Osteocyte (in vitro differentiated cells): ENCODE results near the gene SMYD4. TPM values are rescaled to one million over a fixed set of nuclear protein-coding genes. Genes with fewer than 3 reads are reported as not detected.

Source experiments
- DNase-seq: peaks from one replicate; pipeline ENCODE4 v3.0.0; 2021; ENCODE audit warnings: mixed read lengths; ENCODE audit not compliant: unreplicated experiment; ENCODE audit errors: extremely low spot score
- H3K27ac Mint-ChIP-seq: one replicate; pipeline ENCODE4 v1.8.0; 2021; ENCODE audit warnings: mild to moderate bottlenecking, mixed read lengths; ENCODE audit not compliant: unreplicated experiment
- H3K27me3 Mint-ChIP-seq: one replicate; pipeline ENCODE4 v1.8.0; 2021; ENCODE audit warnings: mixed read lengths; ENCODE audit not compliant: unreplicated experiment
- H3K36me3 Mint-ChIP-seq: one replicate; pipeline ENCODE4 v1.8.0; 2021; ENCODE audit warnings: mixed read lengths; ENCODE audit not compliant: unreplicated experiment
- H3K4me1 Mint-ChIP-seq: one replicate; pipeline ENCODE4 v1.8.0; 2021; ENCODE audit warnings: mixed read lengths; ENCODE audit not compliant: unreplicated experiment
- H3K4me3 Mint-ChIP-seq: one replicate; pipeline ENCODE4 v1.8.0; 2021; ENCODE audit warnings: mild to moderate bottlenecking, moderate library complexity, mixed read lengths; ENCODE audit not compliant: unreplicated experiment
- H3K9me3 Mint-ChIP-seq: one replicate; pipeline ENCODE4 v1.8.0; 2021; ENCODE audit warnings: mixed read lengths; ENCODE audit not compliant: unreplicated experiment
- total RNA-seq: library from RNA; stranded (reverse); gene quantifications from 2 replicates; pipeline ENCODE4 v1.2.1, GENCODE V29; 2021
- TF ChIP-seq, protein P1 (sequence below): fragments of 200-600 bp; sonication (generic); IDR thresholded peaks from 2 replicates; pipeline ENCODE4 v1.5.0; 2021; ENCODE audit warnings: antibody characterized with exemption, mild to moderate bottlenecking, moderate library complexity

The SMYD4 gene
- total RNA-seq, 1 donor from 2014 or later, result 11.2 TPM

DNA sequence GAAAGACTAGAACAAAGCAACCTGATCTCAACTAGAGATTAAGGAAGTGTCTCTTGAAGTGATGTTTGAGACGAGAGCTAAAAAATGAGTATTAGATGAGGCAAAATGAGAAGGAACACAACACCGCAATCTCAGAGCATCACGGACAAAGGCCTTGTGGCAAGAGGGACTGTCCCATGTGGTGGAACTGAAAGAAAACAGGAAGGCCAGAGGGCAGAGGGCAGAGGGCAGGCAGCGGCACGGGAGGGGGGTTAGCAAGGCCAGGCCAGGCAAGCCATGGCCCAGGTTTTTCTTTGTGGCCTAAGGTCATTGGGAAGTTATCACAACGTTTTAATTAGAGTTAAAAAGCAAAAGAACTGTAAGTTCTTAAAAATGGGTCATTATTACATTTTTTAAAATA lies 22.6 kb upstream of the SMYD4 start:
- Mint-ChIP-seq H3K27ac (no peak overlapping the region), H3K27me3 (no peaks in the 10 kb centered on the region), H3K36me3 (peaks cover 18% of the 10 kb centered on the region), H3K4me3 (no peak overlapping the region), H3K9me3 (no peaks in the 10 kb centered on the region), H3K4me1 (no peaks in the 10 kb centered on the region)
- DNase-seq, result no peak
- TF ChIP-seq, protein P1, sequence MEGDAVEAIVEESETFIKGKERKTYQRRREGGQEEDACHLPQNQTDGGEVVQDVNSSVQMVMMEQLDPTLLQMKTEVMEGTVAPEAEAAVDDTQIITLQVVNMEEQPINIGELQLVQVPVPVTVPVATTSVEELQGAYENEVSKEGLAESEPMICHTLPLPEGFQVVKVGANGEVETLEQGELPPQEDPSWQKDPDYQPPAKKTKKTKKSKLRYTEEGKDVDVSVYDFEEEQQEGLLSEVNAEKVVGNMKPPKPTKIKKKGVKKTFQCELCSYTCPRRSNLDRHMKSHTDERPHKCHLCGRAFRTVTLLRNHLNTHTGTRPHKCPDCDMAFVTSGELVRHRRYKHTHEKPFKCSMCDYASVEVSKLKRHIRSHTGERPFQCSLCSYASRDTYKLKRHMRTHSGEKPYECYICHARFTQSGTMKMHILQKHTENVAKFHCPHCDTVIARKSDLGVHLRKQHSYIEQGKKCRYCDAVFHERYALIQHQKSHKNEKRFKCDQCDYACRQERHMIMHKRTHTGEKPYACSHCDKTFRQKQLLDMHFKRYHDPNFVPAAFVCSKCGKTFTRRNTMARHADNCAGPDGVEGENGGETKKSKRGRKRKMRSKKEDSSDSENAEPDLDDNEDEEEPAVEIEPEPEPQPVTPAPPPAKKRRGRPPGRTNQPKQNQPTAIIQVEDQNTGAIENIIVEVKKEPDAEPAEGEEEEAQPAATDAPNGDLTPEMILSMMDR, result no peak

DNA sequence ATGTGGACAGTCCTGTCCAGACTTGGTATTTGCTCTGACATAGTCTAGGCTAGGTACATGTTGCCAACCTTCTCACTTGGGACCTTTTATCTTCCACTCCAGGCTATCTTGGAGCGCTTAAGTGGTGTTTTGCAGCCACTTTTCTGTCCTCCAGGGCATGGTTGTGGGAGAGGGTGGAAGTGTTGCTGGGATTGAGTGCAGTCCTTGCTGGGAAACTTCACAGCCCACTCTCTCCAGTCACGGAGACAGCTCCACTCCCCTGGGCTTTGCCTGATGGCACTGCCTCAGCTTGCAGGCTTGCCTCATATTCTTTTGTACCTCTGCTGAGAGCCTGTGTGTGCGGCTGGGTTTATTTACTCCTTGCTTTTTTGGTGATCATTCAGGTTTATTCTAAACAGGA lies 17.5 kb upstream of the SMYD4 start:
- Mint-ChIP-seq H3K4me3 (no peak overlapping the region), H3K9me3 (no peaks in the 10 kb centered on the region), H3K4me1 (no peaks in the 10 kb centered on the region), H3K36me3 (peaks cover 29% of the 10 kb centered on the region), H3K27ac (no peak overlapping the region), H3K27me3 (no peaks in the 10 kb centered on the region)
- no peak for DNase-seq
- TF ChIP-seq, protein P1, result no peak

DNA sequence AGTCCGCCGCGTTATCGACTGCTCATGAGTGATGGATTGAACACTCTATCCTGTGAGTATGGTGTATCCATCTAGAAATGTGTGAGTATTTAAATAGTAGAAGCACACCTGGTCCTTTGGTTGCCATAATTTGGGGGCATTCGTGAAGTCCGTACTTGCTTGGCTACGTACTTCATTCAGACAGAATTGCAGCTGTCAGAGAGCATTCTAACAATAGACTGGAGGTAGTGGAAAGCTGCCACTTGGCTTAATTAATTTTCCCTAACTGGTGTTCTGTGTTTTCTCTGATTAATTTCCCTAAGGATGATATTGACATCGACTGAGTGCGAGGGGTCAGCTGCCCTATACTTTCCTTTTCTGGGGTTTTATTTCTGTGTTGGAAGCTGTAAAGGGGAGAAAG lies 14.2 kb upstream of the SMYD4 start:
- no peak overlapping the region for H3K27ac Mint-ChIP-seq
- TF ChIP-seq, protein P1, result no peak
- H3K36me3 Mint-ChIP-seq, result peaks cover 26% of the 10 kb centered on the region
- no peaks in the 10 kb centered on the region for H3K4me1 Mint-ChIP-seq
- no peak for DNase-seq
- H3K9me3 Mint-ChIP-seq, result no peaks in the 10 kb centered on the region
- no peaks in the 10 kb centered on the region for H3K27me3 Mint-ChIP-seq
- H3K4me3 Mint-ChIP-seq, result no peak overlapping the region

GRCh38 chr17:1839516-1839915 lies 9.8 kb upstream of the SMYD4 start:
- TF ChIP-seq, protein P1, result no peak
- no peaks in the 10 kb centered on the region for H3K4me1 Mint-ChIP-seq
- H3K9me3 Mint-ChIP-seq, result no peaks in the 10 kb centered on the region
- DNase-seq, result no peak
- peaks cover 13% of the 10 kb centered on the region for H3K36me3 Mint-ChIP-seq
- no peak overlapping the region for H3K27ac Mint-ChIP-seq
- no peak overlapping the region for H3K4me3 Mint-ChIP-seq
- no peaks in the 10 kb centered on the region for H3K27me3 Mint-ChIP-seq

- H3K36me3 Mint-ChIP-seq, result no peaks in the 10 kb centered on the region
- TF ChIP-seq, protein P1, result no peak
- H3K4me1 Mint-ChIP-seq, result peaks cover 16% of the 10 kb centered on the region
- no peak overlapping the region for H3K4me3 Mint-ChIP-seq
- H3K27me3 Mint-ChIP-seq, result no peaks in the 10 kb centered on the region
- DNase-seq, result no peak
- no peak overlapping the region for H3K27ac Mint-ChIP-seq
- H3K9me3 Mint-ChIP-seq, result no peaks in the 10 kb centered on the region
Observed at GRCh38 chr17:1834380-1835149, 4.9 kb upstream of the SMYD4 start.
